Measurements from ENCODE around the gene KCNK3.
"Not testable (repeated sequence)": the region's sequence is repeated elsewhere in the genome, so short reads cannot be mapped to it uniquely, and the experiment has no call there.

The KCNK3 gene

DNA sequence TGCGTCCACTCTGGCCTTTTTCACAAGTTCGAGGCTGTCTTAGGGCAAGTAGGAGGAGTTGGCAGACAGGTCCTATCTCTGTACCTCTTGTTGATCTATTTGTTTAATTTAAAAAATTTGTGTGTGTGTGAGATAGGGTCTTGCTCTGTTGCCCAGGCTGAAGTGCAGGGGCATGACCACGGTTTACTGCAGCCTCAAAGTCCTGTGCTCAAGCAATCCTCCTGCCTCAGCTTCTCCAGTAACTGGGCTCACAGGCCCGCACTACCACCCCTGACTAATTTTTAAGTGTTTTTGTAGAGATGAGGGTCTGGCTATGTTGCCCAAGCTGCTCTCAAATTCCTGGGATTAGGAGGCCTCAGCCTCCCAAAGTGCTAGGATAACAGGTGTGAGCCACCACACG, 67.3 kb downstream of the KCNK3 start:
- no peak for DNase-seq

DNA sequence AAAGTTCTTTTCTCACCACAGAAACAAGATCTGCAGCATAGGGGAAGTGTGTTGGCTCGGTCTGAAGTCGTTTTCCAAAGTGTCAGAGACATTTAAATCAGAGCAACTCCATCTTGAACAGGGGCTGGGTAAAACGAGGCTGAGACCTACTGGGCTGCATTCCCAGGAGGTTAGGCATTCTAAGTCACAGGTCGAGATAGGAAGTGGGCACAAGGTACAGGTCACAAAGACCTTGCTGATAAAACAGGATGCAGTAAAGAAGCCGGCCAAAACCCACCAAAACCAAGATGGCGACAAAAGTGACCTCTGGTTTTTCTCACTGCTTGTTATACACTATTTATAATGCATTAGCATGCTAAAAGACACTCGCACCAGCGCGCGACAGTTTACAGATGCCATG, 68.5 kb downstream of the KCNK3 start:
- DNase-seq = not testable (repeated sequence)

DNA sequence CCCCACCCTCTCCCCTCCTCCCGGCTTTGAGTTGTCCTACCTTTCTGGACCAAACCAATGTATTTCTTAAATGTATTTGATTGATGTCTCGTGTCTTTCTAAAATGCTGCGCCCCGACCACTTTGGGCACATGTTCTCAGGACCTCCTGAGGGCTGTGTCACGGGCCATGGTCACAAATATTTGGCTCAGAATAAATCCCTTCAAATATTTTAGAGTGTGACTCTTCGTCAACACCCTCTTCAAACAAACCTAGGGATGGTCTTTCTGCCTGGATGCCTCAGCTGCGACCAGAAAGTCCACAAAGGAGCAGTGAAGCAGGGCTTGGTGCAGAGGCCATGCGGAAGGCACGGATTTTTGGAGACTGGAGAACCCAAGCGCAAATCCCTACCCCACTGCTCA, 70.5 kb downstream of the KCNK3 start:
- DNase-seq = no peak

DNA sequence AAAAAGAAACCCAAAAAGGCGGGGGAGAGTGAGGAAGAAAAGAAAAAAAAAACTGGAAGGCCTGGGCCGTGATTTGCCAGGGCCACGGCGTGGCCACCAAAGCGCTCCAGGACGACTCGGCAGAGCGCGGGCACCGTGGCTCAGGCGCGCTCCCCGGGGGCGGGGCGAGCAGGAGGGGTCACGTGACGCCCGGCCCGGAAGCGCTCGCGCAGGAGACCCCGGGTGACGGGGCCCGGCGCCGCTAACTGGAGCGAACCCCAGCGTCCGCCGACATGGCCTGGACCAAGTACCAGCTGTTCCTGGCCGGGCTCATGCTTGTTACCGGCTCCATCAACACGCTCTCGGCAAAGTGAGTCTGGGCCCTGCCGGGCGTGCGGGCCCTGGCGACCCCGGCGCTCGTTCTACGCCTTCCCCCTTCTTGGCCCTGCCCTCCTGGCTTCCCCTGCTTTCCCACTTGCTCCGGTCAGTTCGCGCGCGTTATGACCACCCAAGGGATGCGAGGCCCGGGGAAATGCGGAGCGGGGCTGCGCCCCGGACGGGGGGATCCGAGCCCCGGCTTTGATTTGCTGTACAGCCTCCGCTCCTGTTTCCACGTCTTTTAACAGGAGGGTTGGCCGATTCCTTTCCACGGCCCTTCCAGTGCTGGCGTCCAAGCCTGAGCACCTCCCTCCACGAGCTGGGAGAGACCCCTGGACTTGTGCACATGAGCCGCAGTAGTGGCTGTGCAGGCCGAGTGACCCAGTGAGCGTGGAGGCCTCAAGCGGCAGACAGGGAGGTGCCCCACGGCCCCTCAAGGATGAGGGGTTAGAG, 71.8 kb downstream of the KCNK3 start, which contains the start of gene SLC35F6:
SLC35F6 (plus strand) TSS at position 207 of the 810 bp plus-strand sequence; CDS start at position 273, 66 bp downstream.
- DNase-seq = peak; percentile 32 to 77

DNA sequence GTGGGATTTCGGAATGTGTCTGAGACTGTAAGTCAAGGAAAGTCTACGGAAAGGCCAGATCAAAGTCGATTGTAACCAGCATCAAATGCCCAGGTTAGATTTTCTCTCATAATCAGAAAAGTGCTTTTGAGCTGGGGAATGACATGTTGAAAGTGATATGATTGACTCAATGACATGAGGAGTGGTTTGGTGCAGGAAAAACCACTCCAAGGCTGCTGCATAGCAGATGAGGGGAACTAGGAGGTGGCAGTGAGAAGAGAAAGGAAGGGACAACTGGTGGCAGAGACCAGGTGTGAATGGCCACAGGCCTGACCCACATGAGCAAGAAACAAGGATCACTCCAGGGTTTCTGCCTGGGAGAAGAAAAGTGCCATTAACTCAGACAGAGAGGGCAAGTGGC, 72.4 kb downstream of the KCNK3 start:
- no peak for DNase-seq

DNA sequence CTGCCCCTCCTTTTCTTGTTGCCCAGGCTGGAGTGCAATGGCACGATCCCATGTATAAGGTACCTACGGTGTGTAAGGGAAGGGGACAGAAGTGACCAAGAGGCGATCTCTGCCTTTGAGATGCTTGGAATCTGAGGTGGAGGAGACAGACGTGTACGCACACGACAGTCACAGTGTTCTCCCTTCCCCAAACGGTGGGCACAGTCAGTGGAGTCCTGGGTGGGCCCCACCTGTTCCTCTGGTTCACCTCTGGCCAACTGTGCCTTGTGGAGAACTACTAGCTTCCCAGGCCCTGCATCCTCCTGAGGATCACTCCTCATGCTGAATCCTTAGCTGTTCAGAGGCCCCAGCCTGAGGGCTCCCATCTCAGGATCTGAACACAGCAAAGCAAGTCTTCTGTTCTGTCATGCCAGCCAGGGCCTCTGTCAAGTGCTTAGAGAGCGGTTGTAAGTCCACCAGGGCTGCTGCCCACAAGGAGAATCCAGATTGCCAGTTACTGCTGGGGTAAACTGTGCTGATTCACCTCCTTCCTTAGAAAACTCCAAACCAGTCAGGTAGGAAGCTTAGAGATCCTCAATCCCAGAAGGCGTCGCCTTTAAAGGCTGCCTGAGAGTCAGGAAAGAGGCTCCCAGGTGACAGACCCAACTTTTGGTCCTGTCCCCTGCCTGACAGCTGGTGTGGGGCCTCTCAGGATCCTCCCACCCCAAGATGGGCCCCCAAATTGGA, 73.1 kb downstream of the KCNK3 start:
- no peak for DNase-seq

DNA sequence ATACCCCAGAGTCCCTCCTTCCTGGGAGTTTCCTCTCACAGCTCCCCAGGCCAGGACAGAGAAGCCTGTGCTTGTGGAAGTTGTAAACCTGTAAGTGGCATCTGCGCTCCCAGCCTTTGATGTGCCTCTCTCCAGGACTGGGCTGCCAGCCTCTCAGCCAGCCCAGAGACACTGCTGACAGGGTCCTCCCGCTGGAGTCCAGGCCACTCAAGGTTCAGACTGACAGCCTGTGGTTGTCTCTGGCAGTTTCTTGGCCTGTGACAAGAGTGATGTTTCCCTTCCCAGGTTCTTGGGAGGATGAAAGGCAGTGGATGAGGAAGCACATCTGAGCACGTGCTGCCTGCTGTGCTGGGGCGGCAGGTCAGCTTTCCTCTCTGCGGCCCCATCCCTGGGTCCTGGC, 74.6 kb downstream of the KCNK3 start:
- DNase-seq = no peak

DNA sequence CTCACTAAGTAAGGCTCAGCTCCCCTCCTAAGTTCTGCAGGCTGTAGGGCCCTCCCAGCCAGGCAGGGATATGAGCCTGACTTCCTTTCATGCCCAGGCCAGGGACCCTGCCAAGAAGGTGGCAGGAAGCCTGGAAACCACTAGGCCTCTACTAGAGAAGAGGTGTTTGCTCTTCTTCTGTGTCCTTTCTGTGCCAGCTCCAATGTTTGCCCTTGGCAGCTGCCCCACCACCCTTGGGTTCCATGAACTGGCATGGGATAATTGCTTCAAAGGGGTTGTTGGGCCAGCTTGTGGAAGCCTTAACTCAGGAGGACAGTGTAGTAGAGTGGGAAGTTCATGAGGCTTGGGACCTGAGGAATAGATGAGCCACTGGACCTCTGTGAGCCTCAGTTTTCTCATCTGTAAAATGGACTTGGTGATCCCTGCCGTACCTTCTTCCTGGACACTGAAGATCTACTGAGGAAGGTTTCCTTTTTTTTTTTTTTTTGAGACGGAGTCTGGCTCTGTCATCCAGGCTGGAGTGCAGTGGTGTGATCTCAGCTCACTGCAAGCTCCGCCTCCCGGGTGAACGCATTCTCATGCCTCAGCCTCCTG, 75.5 kb downstream of the KCNK3 start:
- no peak for DNase-seq

DNA sequence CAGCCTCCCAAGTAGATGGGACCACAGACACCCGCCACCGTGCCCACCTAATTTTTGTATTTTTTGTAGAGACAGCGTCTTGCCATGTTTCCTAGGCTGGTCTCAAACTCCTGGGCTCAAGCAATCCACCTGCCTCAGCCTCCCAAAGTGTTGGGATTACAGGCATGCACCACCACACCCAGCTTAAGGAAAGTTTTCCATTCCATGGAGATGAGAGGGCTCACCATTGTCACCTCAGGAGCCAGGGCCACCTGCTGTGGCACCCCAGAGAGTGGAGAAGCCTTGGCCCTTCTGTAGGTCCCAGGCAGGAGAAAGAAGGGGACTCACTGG, 76.2 kb downstream of the KCNK3 start:
- DNase-seq = no peak

DNA sequence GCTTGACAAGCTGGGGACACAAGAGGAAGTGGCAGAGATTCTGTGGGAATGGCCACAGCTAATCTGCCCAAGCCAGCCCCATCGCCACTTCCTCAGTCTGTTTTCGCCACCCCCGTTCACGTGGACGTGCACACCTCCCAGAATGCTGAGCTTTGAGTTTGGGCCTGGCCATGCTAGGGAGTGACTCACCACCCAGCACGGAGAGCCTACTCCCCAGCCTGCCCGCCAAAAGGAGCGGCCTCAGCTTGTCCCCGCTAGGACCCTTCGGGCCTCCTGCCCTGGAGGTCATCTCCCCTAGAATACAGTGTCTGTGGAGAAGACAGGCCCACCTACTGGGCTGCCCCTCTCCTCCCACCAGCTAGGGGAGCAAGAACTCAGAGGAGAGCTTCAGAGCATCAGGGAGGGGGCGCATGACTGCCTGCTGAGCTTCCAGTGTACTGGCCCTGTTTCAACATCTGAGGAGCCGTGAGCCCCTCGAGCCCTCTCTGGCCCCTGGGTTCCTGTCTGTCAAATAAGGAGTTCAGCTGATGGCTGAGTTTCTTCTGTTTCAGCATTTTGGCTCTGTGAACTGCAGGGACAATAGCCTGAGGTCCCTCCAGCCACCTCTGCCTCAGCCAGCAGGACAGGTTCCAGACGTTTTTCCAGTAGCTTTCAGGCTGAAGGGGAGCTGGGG, 76.7 kb downstream of the KCNK3 start:
- no peak for DNase-seq

DNA sequence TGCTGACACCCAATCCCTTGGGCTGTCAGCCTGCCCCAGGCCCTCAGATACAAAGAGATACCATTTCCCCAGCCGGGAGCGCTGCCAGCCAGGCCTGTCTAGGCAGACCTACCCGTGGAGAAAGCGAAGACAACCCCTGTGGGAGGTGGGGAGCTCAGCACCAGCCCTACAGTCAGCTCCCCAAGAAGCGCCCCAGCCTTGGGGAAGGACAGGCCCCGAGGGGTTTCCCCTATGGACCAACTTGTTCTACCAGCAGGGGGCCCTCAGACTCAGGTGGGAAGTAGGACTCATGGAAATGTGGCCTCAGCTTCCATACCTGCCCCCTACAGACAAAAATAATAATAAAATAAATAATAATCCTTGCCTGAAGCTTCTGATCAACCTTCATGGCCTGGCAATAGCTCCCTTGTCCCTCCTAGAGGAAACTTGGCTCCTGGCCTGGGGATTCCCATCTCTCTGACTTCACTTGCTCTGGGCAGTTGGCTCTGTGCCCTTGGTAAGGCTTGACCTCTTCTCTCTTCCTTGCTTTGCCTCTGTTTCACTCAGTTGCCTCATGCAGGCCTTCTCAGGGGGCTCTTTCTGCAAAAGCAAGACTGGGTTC, 78.6 kb downstream of the KCNK3 start:
- no peak for DNase-seq

DNA sequence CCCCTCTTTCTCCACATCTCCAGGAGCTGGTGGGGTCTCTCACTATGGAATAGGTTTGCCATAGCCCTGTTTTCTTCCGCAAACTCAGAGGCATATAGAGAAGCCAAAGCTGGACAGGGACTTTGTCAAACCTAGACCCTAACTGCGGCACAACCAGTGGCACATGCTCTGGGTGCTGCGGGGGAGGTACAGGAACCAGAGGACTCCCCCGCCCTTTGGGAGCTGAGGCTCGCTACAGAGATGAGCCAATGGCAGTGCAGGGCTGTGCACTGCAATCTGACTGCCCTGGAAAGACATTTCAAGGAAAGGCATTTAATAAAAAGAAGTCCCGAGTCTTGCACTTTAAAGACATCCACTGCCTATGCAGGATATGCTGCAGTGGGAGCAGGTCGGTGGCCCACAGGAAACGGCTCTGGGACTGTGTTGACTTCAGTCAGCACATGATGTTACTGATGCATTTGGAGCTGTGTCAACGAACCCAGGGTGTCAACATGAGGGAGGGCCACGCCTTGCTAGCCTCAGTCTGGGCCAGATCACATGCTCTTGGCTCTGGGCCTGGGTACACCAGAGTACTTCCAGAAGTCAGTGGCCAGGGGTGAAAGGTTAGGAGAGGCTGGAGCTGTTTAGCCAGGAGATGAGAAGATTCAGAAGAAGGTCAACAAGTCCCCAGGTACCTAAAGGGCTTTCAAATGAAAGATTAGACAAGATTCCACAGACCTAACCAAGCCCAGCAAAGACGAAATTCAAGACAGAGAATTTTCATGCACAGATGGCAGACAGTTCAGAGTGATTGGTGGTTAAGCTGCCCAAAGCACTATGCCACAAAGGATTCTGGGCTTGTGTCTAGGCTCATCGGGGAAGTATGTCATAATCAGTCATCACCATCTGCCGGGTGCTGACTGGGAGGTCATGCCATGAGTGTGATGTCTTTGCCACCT, 79.8 kb downstream of the KCNK3 start:
- peak; percentile 26 to 53 for DNase-seq

DNA sequence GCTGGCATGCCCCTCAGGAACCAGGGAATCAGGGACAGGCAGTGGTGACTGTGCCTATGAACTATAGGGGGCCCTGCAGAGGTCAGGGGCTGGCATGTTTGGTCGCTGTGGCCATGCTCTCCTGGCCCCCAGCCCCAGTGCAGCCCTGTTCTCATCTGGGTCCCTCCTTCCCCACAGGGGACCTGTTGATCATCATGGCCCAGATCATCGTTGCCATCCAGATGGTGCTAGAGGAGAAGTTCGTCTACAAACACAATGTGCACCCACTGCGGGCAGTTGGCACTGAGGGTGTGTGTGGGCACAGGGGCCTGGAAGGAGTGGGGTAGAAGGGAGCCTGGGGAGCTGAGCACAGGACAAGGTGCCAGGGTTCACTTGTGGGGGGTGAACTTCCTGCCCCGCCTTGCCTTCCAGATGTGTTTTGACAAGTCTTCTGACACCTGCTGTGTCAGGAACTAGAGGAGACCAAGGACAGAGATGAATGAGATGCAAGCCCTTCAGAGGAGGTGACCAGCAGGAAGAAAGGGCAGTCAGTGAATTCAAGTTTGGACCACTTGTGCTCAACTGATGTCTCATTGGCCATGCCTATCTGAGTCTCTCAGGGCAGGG, 83.8 kb downstream of the KCNK3 start:
- no peak for DNase-seq

DNA sequence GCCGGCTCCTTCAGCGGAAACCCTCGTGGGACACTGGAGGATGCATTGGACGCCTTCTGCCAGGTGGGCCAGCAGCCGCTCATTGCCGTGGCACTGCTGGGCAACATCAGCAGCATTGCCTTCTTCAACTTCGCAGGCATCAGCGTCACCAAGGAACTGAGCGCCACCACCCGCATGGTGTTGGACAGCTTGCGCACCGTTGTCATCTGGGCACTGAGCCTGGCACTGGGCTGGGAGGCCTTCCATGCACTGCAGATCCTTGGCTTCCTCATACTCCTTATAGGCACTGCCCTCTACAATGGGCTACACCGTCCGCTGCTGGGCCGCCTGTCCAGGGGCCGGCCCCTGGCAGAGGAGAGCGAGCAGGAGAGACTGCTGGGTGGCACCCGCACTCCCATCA, 85.6 kb downstream of the KCNK3 start:
- no peak for DNase-seq

DNA sequence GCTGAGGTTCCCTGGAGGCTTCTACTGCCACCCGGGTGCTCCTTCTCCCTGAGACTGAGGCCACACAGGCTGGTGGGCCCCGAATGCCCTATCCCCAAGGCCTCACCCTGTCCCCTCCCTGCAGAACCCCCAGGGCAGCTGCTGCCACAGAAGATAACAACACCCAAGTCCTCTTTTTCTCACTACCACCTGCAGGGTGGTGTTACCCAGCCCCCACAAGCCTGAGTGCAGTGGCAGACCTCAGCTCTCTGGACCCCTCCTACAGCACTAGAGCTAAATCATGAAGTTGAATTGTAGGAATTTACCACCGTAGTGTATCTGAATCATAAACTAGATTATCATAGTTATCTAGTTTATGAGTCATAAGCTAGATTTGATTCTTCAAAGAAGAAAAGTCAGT, 86.0 kb downstream of the KCNK3 start:
- DNase-seq = no peak

DNA sequence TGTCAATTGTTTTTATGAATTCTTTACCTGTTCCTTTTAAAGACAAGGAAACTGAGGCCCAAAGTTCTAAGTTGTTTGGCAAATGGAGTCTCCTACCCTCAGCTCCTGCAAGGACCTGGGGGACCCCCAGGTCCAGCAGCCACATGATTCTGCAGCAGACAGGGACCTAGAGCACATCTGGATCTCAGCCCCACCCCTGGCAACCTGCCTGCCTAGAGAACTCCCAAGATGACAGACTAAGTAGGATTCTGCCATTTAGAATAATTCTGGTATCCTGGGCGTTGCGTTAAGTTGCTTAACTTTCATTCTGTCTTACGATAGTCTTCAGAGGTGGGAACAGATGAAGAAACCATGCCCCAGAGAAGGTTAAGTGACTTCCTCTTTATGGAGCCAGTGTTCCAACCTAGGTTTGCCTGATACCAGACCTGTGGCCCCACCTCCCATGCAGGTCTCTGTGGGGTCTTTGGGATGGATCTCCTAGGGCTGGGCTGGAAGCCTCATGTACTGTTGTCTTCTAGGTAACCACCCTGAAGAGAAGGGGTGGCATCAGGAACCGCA, 87.8 kb downstream of the KCNK3 start:
- no peak for DNase-seq

Measured in SHP77 (cell line).